ENCODE results near the gene SMTN. TPM values are rescaled to one million over a fixed set of nuclear protein-coding genes. Genes with fewer than 3 reads are reported as not detected.
A peak's percentile ranks its signal among the peaks of the same experiment; 100 is the strongest.
"Not testable (repeated sequence)": the region's sequence is repeated elsewhere in the genome, so short reads cannot be mapped to it uniquely, and the experiment has no call there.

Gene SMTN
- total RNA-seq, 1 donor from 2014 or later = 180 TPM

GRCh38 chr22:31089160-31090100 is 8.3 kb downstream of the SMTN start:
- DNase-seq (ENCODE audit: low read depth in 2 of 2) = peak; percentile 56 to 60

- DNase-seq (ENCODE audit: low read depth in 2 of 2) = no peak
Observed at GRCh38 chr22:31090217-31091085, 9.3 kb downstream of the SMTN start.

- no peak for DNase-seq (ENCODE audit: low read depth in 2 of 2)
Observed at GRCh38 chr22:31091106-31091975, 10.2 kb downstream of the SMTN start.

GRCh38 chr22:31092161-31092560 is 11.0 kb downstream of the SMTN start:
- DNase-seq (ENCODE audit: low read depth in 2 of 2) = no peak

GRCh38 chr22:31093086-31093850 is 12.2 kb downstream of the SMTN start:
- DNase-seq (ENCODE audit: low read depth in 2 of 2) = no peak

GRCh38 chr22:31094021-31094551 is 13.0 kb downstream of the SMTN start:
- no peak for DNase-seq (ENCODE audit: low read depth in 2 of 2)

- no peak for DNase-seq (ENCODE audit: low read depth in 2 of 2)
Observed at GRCh38 chr22:31094741-31095140, 13.6 kb downstream of the SMTN start.

- DNase-seq (ENCODE audit: low read depth in 2 of 2) = no peak
Observed at GRCh38 chr22:31095637-31096249, 14.6 kb downstream of the SMTN start.

GRCh38 chr22:31096657-31097279 is 15.7 kb downstream of the SMTN start:
- no peak for DNase-seq (ENCODE audit: low read depth in 2 of 2)

GRCh38 chr22:31097539-31097938 is 16.4 kb downstream of the SMTN start:
- not testable (repeated sequence) for DNase-seq (ENCODE audit: low read depth in 2 of 2)

- no peak for DNase-seq (ENCODE audit: low read depth in 2 of 2)
Observed at GRCh38 chr22:31097941-31098631, 17.0 kb downstream of the SMTN start.

- DNase-seq (ENCODE audit: low read depth in 2 of 2) = no peak
Observed at GRCh38 chr22:31098632-31099110, 17.6 kb downstream of the SMTN start.

GRCh38 chr22:31099386-31099785 is 18.3 kb downstream of the SMTN start:
- no peak for DNase-seq (ENCODE audit: low read depth in 2 of 2)

- DNase-seq (ENCODE audit: low read depth in 2 of 2) = no peak
Observed at GRCh38 chr22:31099841-31100761, 19.0 kb downstream of the SMTN start.

GRCh38 chr22:31100762-31101525 is 19.8 kb downstream of the SMTN start:
- DNase-seq (ENCODE audit: low read depth in 2 of 2) = no peak

- DNase-seq (ENCODE audit: low read depth in 2 of 2) = peak; percentile 69 to 90
Observed at GRCh38 chr22:31102441-31103081, 21.4 kb downstream of the SMTN start.

Data from lung microvascular endothelial cell (primary cell).